Neural cell (in vitro differentiated cells): ENCODE data around the gene KCTD17. TPM values are rescaled to one million over a fixed set of nuclear protein-coding genes. Genes with fewer than 3 reads are reported as not detected.

ENCODE experiments used
- H2AFZ ChIP-seq: fragments of 200-600, 300-800 bp; sonication (generic), shearing (Covaris generic); 2 replicates; pipeline ENCODE4 v1.6.0; 2014; ENCODE audit warnings: low read depth, mild to moderate bottlenecking, antibody characterized with exemption, low read length, moderate library complexity
- H3F3A ChIP-seq: fragments of 200-600 bp; shearing (Covaris generic); 2 replicates; pipeline ENCODE4 v1.6.1; 2016; ENCODE audit warnings: mild to moderate bottlenecking, moderate library complexity, mixed read lengths, antibody characterized with exemption, low read length; ENCODE audit not compliant: insufficient read depth, poor library complexity, severe bottlenecking
- H3K27ac ChIP-seq: fragments of 200-600, 300-800 bp; sonication (generic), shearing (Covaris generic); 2 replicates; pipeline ENCODE4 v1.5.1; 2014; ENCODE audit warnings: mild to moderate bottlenecking, low read length, moderate library complexity
- H3K27me3 ChIP-seq: fragments of 300-800, 200-600 bp; sonication (generic), shearing (Covaris generic); 2 replicates; pipeline ENCODE4 v1.6.0; 2014; ENCODE audit warnings: mild to moderate bottlenecking, low read depth, low read length, moderate library complexity; ENCODE audit not compliant: insufficient read depth
- H3K36me3 ChIP-seq: fragments of 300-800, 200-600 bp; sonication (generic), shearing (Covaris generic); 2 replicates; pipeline ENCODE4 v1.5.1; 2014; ENCODE audit warnings: mild to moderate bottlenecking, antibody characterized with exemption, low read length, moderate library complexity; ENCODE audit not compliant: insufficient read depth
- H3K4me2 ChIP-seq: fragments of 300-800, 200-600 bp; sonication (generic), shearing (Covaris generic); 2 replicates; pipeline ENCODE4 v1.6.0; 2014; ENCODE audit warnings: mild to moderate bottlenecking, low read length
- H3K4me3 ChIP-seq: fragments of 300-800, 200-600 bp; sonication (generic), shearing (Covaris generic); 2 replicates; pipeline ENCODE4 v1.5.1; 2014; ENCODE audit warnings: mild to moderate bottlenecking, low read length, moderate library complexity
- H3K79me2 ChIP-seq: fragments of 200-600 bp; shearing (Covaris generic); replicated peaks from 2 replicates; pipeline ENCODE4 v1.6.0; 2014; ENCODE audit warnings: mild to moderate bottlenecking, low read length, moderate library complexity; ENCODE audit not compliant: insufficient read depth
- H3K9ac ChIP-seq: fragments of 300-800, 200-600 bp; sonication (generic), shearing (Covaris generic); 2 replicates; pipeline ENCODE4 v1.6.1; 2016; ENCODE audit warnings: mild to moderate bottlenecking, low read length, mixed read lengths
- H3K9me2 ChIP-seq: fragments of 200-600 bp; shearing (Covaris generic); 2 replicates; pipeline ENCODE4 v1.6.1; 2016; ENCODE audit warnings: mild to moderate bottlenecking, low read length, mixed read lengths; ENCODE audit not compliant: insufficient read depth
- H3K9me3 ChIP-seq: fragments of 200-600, 300-800 bp; sonication (generic), shearing (Covaris generic); 2 replicates; pipeline ENCODE4 v1.6.1; 2016; ENCODE audit warnings: mild to moderate bottlenecking, mixed run types, low read length, moderate library complexity, mixed read lengths
- H4K20me1 ChIP-seq: fragments of 200-600 bp; shearing (Covaris generic); 2 replicates; pipeline ENCODE4 v1.6.1; 2016; ENCODE audit warnings: mild to moderate bottlenecking, mixed run types; ENCODE audit not compliant: insufficient read depth
- CTCF ChIP-seq: fragments of 450-650 bp; IDR thresholded peaks from 2 replicates; pipeline ENCODE4 v1.5.1; 2014; ENCODE audit warnings: antibody characterized with exemption, mild to moderate bottlenecking, moderate library complexity; ENCODE audit not compliant: poor library complexity, severe bottlenecking
- EP300 ChIP-seq: fragments of 450-650 bp; conservative IDR thresholded peaks from 2 replicates; pipeline ENCODE4 v1.6.1; 2014; ENCODE audit warnings: antibody characterized with exemption, mild to moderate bottlenecking, moderate library complexity; ENCODE audit not compliant: poor library complexity, severe bottlenecking
- EZH2 ChIP-seq: fragments of 200-600, 300-800 bp; shearing (Covaris generic), sonication (generic); IDR thresholded peaks from 2 replicates; pipeline ENCODE4 v1.6.1; 2014; ENCODE audit warnings: antibody characterized with exemption, low read length, borderline replicate concordance, mild to moderate bottlenecking; ENCODE audit not compliant: insufficient read depth, poor library complexity, severe bottlenecking
- MXI1 ChIP-seq: fragments of 450-650 bp; conservative IDR thresholded peaks from 2 replicates; pipeline ENCODE4 v1.6.1; 2014; ENCODE audit warnings: antibody characterized with exemption, mild to moderate bottlenecking; ENCODE audit not compliant: poor library complexity, severe bottlenecking
- POLR2AphosphoS5 ChIP-seq: IDR thresholded peaks from 2 replicates; pipeline ENCODE4 v1.6.1; 2012
- RAD21 ChIP-seq: fragments of 450-650 bp; conservative IDR thresholded peaks from 2 replicates; pipeline ENCODE4 v1.6.1; 2014; ENCODE audit warnings: antibody characterized with exemption, mild to moderate bottlenecking, moderate library complexity
- REST ChIP-seq: IDR thresholded peaks from 2 replicates; pipeline ENCODE4 v1.6.1; 2012; ENCODE audit warnings: borderline replicate concordance
- SMC3 ChIP-seq: fragments of 450-650 bp; conservative IDR thresholded peaks from 2 replicates; pipeline ENCODE4 v1.6.1; 2014; ENCODE audit warnings: antibody characterized with exemption, mild to moderate bottlenecking, moderate library complexity; ENCODE audit not compliant: poor library complexity
- TAF1 ChIP-seq: IDR thresholded peaks from 2 replicates; pipeline ENCODE4 v1.6.1; 2012; ENCODE audit warnings: low read depth
- polyA plus RNA-seq: library from polyadenylated mRNA; depleted of rRNA; stranded (reverse); fragments of >200 nt; gene quantifications from 2 replicates; pipeline ENCODE4 v1.2.3, GENCODE V29; 2014

Gene KCTD17
- polyA plus RNA-seq, 1 donor from 2014 or later, result 96.3 TPM

- H3K79me2 ChIP-seq, result no peaks in the 10 kb centered on the region
- no peaks in the 10 kb centered on the region for H3K9me2 ChIP-seq
- H3K36me3 ChIP-seq, result no peaks in the 10 kb centered on the region
- H2AFZ ChIP-seq, result no peak overlapping the region
- H4K20me1 ChIP-seq, result no peaks in the 10 kb centered on the region
- H3K9ac ChIP-seq, result no peak overlapping the region
- H3F3A ChIP-seq, result no peaks in the 10 kb centered on the region
- H3K4me3 ChIP-seq, result no peak overlapping the region
- H3K27ac ChIP-seq, result no peak overlapping the region
- H3K4me2 ChIP-seq, result no peak overlapping the region
- no peaks in the 10 kb centered on the region for H3K9me3 ChIP-seq
- H3K27me3 ChIP-seq, result no peaks in the 10 kb centered on the region
- TF ChIP-seq POLR2AphosphoS5 (no peak), RAD21 (no peak), REST (no peak), EZH2 (no peak), TAF1 (no peak), CTCF (no peak), EP300 (no peak), SMC3 (no peak), MXI1 (no peak)
Observed at GRCh38 chr22:37103151-37103550, 51.6 kb downstream of the KCTD17 start.

- no peaks in the 10 kb centered on the region for H3K9me3 ChIP-seq
- H3K79me2 ChIP-seq, result no peaks in the 10 kb centered on the region
- H3F3A ChIP-seq, result no peaks in the 10 kb centered on the region
- H3K9me2 ChIP-seq, result no peaks in the 10 kb centered on the region
- H3K9ac ChIP-seq, result no peak overlapping the region
- no peaks in the 10 kb centered on the region for H3K27me3 ChIP-seq
- H2AFZ ChIP-seq, result no peak overlapping the region
- TF ChIP-seq CTCF (no peak), RAD21 (no peak)
- no peak overlapping the region for H3K27ac ChIP-seq
- H4K20me1 ChIP-seq, result no peaks in the 10 kb centered on the region
- H3K36me3 ChIP-seq, result no peaks in the 10 kb centered on the region
- H3K4me2 ChIP-seq, result no peak overlapping the region
- no peak overlapping the region for H3K4me3 ChIP-seq
Observed at GRCh38 chr22:37103656-37104452, 52.3 kb downstream of the KCTD17 start.
